HG02973 (cell line): ENCODE results near the gene RNPS1.

Experiments
- ATAC-seq: cut with Tn5 transposase; IDR thresholded peaks from one replicate; pipeline ENCODE4 v1.9.1; 2021; ENCODE audit warnings: moderate library complexity; ENCODE audit not compliant: unreplicated experiment

Gene RNPS1

DNA sequence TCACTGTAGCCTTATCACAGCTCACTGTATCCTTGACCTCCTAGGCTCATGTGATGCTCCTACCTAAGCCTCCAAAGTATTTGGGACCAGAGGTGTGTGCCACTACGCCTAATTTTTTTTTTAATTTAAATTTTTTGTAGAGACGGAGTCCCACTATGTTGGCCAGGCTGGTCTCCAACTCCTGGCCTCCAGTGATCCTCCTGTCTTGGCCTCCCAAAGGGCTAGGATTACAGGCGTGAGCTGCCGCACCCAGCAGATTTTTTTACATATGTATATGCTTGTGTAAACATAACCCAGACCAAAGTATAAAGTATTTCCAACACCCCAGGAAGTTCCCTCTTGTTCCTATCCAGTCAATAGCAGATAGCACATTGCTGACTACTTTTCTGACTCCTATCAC, 51.6 kb downstream of the RNPS1 start:
- no peak for ATAC-seq

DNA sequence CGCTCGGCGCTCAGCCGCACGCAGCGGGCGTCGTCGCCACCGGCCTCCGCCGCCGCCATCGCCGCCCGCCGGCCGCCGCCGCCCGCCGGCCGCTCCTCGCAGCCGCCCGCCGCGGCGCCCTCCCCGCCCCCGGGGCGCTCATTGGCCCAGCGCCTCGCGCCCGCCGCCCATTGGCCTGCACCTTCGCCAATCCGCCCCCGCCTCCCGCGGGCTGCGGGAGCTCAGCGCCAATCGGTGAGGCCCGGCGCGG, 53.3 kb downstream of the RNPS1 start, which contains the start of gene PGP:
Gene PGP, minus strand, starts transcription at position 122 of the 250 bp plus-strand sequence. Its CDS starts 63 bp downstream, at position 59.
- ATAC-seq: peak; percentile 73

DNA sequence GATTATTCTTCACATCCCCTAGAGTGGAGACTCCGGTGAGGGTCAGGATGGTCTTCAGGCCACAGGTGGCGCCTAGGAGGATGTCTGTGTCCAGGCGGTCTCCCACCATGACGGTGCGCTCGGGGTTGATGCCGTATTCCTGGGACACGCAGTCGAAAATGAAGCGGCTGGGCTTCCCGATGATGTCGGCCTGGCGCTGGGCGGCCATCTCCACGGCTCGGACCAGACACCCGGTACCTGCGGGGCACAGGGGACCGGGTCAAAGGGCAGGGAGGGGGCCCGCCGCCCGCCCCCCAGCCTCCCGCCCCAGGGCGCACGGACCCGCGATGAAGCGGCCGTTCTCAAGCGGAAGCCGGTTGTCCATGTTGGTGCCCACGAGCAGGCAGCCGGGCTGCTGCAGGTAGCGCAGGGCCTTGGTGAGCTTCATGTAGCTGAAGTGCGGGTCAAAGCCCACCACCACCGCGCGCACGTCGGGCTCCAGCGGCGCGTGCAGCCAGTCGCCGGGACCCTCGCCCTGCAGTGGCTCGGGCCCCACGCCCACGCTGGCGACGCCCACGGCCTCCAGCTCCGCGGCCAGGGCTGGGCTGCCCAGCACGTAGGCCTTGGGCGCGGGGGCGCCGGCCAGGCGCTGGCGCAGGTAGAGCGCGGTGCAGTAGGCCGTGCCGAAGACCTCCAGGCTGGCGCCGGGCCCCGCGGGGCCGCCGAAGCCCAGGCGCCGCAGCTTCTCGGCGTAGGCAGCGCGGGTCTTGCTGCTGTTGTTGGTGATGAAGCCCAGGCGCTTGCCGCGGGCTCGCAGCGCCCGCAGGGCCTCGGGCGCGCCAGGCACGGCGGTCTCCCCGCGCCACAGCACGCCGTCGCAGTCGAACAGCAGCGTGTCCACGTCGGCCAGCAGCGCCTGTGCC, 53.9 kb downstream of the RNPS1 start:
- ATAC-seq: peak; percentile 1

GRCh38 chr16:2212362-2213324, 55.3 kb downstream of the RNPS1 start:
- ATAC-seq: no peak

- ATAC-seq: no peak
Observed at GRCh38 chr16:2211923-2212347, 56.0 kb downstream of the RNPS1 start.

- ATAC-seq: no peak
Observed at GRCh38 chr16:2210386-2211365, 57.2 kb downstream of the RNPS1 start, which contains the start of gene BRICD5. Gene BRICD5 (minus strand): TSS chr16:2210863. CDS start chr16:2210833, 30 bp downstream.

DNA sequence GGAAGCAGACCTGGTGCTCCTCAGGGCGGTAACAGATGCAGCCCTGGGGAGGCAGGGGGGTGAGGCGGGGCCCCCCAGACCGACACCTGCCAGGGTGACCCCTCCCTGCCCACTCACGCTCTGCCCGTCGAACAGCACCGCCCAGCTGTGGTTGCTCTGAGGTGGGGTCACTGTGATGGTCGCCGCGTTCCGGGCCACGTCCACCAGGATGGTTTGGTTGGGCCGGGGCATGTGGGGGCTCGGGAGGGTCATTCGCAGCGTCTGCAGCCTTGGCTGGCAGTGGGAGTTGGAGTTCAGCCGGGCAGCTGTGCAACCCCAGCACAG, 58.0 kb downstream of the RNPS1 start:
- ATAC-seq: no peak

DNA sequence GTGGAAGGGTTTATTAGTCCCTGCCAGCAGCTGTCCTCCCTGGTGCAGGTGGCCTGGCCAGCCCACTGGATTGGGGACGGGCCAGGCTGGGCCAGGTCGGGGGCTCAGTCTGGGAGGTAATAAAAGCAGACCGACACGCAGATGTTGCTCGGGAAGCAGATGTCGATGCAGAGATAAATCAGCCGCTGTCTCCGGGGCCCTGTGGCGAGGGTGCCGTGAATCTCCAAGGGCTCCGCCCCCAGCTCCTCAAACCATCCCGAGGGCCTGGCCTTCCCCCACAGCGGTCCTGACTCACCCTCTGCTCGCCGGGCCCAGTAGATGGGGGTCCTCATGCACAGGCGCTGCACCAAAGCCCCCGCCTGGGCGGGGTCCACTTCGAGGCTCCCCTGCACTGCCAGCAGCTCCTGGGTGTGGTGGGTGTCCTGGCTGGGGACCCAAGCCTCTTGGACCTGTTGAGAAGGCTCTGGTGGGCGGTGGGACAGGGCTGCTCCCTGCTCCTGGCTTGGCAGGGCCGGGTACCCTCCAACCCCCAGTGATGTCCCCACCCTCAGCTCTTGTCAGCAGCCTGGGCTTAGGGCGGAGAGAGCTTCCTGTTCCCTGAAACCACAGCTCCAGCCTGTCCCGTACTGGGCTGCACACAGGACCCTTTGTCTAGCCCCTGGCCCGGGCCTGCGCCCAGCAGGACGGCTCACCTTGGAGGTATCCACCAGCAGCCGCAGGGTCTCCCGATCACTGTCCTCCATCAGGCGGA, 58.5 kb downstream of the RNPS1 start:
- no peak for ATAC-seq

DNA sequence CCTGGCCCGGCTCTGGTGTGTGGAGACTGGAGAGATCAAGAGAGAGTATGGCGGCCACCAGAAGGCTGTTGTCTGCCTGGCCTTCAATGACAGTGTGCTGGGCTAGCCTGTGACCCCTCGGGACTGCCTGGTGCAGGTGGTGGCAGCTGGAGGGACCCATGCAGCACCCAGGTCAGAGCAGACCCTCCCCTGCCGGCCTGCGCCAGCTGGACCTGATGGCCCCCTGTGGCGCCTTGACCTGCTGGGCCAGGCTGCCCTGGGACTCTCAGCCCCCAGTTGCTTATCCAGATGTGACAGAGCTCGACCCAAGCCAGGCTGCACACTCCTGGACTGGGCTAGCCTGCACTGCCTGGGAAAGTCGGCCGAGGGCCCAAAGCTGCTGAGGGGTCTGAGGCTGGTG, 59.2 kb downstream of the RNPS1 start:
- no peak for ATAC-seq

DNA sequence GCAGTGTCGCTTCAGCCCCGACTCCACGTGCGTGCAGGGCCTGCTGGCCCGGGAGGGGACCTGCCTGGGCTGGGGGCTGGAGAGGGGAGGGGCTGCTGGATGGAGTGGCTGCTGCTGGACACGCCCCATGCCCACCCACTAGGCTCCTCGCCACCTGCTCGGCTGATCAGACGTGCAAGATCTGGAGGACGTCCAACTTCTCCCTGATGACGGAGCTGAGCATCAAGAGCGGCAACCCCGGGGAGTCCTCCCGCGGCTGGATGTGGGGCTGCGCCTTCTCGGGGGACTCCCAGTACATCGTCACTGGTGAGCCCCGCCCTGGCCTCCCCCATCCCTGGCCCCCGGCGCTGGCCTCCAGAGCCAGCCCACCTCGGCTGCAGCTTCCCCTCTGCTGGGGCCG, 59.6 kb downstream of the RNPS1 start:
- ATAC-seq: no peak

GRCh38 chr16:2207872-2208271, 60.1 kb downstream of the RNPS1 start:
- no peak for ATAC-seq

GRCh38 chr16:2206780-2207433, 61.0 kb downstream of the RNPS1 start:
- ATAC-seq: no peak

DNA sequence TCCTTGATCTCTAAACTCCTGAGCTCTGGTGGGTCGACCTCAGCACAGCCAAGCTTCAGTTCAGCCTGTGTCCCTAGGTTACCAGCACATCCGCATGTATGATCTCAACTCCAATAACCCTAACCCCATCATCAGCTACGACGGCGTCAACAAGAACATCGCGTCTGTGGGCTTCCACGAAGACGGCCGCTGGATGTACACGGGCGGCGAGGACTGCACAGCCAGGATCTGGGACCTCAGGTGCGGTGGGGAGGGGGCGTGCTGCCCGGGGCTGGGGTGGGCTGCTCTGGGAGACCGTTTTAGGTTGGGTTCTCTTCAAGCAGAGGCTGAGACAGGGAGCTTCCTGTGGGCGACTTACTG, 61.5 kb downstream of the RNPS1 start:
- ATAC-seq: no peak

DNA sequence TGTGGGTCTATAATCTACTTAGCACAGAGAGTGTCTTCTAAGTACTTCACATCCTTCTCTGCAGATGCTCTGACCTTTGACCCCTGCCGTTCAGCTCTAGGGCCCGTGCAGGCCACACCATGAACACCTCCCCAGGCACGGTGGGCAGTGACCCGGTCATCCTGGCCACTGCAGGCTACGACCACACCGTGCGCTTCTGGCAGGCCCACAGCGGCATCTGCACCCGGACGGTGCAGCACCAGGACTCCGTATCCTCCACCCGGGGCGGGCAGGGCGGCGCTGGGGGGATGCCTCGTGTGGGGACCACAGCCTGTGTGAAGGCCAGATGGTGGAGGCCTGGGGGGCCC, 62.0 kb downstream of the RNPS1 start:
- ATAC-seq: peak; percentile 20

GRCh38 chr16:2205104-2205966, 62.6 kb downstream of the RNPS1 start, which contains the start of gene MLST8:
Gene MLST8 (plus strand): TSS chr16:2205454. CDS start chr16:2206086, 632 bp downstream.
- peak; percentile 62 for ATAC-seq

- ATAC-seq: no peak
Observed at GRCh38 chr16:2204416-2205103, 63.4 kb downstream of the RNPS1 start.
